C4-2B (cell line): ENCODE results near the gene OBP2A.

Experiments used
- H3K27ac ChIP-seq: fragments of 450-650 bp; 2 replicates; pipeline ENCODE4 v1.5.1; 2017
- CTCF ChIP-seq: fragments of 450-650 bp; conservative IDR thresholded peaks from 2 replicates; pipeline ENCODE4 v1.5.1; 2017; ENCODE audit warnings: mild to moderate bottlenecking
- ZFX ChIP-seq: fragments of 450-650 bp; IDR thresholded peaks from 2 replicates; pipeline ENCODE4 v1.6.1; 2017

OBP2A gene

GRCh38 chr9:135575995-135576631 lies 30.2 kb downstream of the OBP2A start:
- no peak overlapping the region for H3K27ac ChIP-seq
- TF ChIP-seq ZFX, result no peak
- no peak for TF ChIP-seq CTCF

GRCh38 chr9:135577256-135577655 lies 31.3 kb downstream of the OBP2A start:
- no peak overlapping the region for H3K27ac ChIP-seq
- TF ChIP-seq ZFX, result no peak

GRCh38 chr9:135579356-135579755 lies 33.4 kb downstream of the OBP2A start:
- TF ChIP-seq ZFX (no peak), CTCF (no peak)
- no peak overlapping the region for H3K27ac ChIP-seq

- no peak for TF ChIP-seq CTCF
- no peak for TF ChIP-seq ZFX
- H3K27ac ChIP-seq, result no peak overlapping the region
Observed at GRCh38 chr9:135579889-135580660, 34.1 kb downstream of the OBP2A start.

- H3K27ac ChIP-seq, result no peak overlapping the region
Observed at GRCh38 chr9:135580664-135581380, 34.9 kb downstream of the OBP2A start.

GRCh38 chr9:135581636-135582426 lies 35.9 kb downstream of the OBP2A start:
- TF ChIP-seq ZFX (no peak), CTCF (no peak)
- no peak overlapping the region for H3K27ac ChIP-seq

More at GRCh38 chr9:135580664-135581380, 34.9 kb downstream of the OBP2A start:
- no peak for TF ChIP-seq ZFX
- no peak for TF ChIP-seq CTCF

- TF ChIP-seq ZFX (no peak), CTCF (no peak)
- H3K27ac ChIP-seq, result no peak overlapping the region
Observed at GRCh38 chr9:135582541-135582940, 36.6 kb downstream of the OBP2A start.
